ENCODE data around the gene SORCS3. TPM values are rescaled to one million over a fixed set of nuclear protein-coding genes. Genes with fewer than 3 reads are reported as not detected.

SORCS3 gene
- total and polyA plus RNA-seq, 2 of the 4 experiments (the other 2 are of a cell fraction): not detected

DNA sequence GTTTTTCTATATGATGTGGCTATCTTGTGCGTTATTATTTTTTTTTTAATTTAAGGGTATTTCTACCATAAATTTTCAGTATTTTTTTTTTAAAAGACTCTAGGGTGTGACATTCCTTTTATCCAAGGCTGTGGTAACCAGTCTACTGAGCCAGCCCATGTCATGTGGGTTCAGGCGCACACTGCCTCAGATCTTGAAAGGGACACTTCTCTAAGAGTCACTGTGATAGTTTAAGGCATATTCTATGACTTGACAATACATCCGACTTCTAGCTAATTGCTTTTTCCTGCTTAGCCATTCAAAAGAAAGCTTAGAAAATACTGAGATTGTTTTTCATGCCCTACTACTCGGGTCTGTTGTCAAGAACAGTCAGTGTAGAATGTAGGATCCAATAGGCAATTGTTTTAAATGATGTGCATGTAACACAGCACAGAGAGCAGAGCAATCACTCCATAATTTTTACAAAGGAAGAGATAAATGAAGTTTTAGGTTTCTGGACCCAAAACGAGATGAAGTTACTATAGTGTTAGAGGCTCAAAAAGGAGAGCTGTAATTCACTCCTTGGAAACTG, 263.7 kb downstream of the SORCS3 start:
- Histone ChIP-seq H3K27ac (ENCODE audit: insufficient read depth, low read length) (no peak overlapping the region), H3K27me3 (ENCODE audit: control insufficient read depth, insufficient read depth, low read length) (no peaks in the 10 kb centered on the region), H3K4me3 (ENCODE audit: insufficient read depth, low read depth, low read length) (no peak overlapping the region), H4K20me1 (ENCODE audit: insufficient read depth, low read length) (no peaks in the 10 kb centered on the region), H4K8ac (ENCODE audit: low read depth in 2 of 2, low read length in 2 of 2) (no peak overlapping the region), H3K36me3 (ENCODE audit: control insufficient read depth, insufficient read depth, low read length) (no peaks in the 10 kb centered on the region), H2BK120ac (ENCODE audit: low read depth, low read length) (no peak overlapping the region), H2AK9ac (replicated peaks; ENCODE audit: low read depth, low read length, poor library complexity) (no peak overlapping the region), H3K9me3 (ENCODE audit: control insufficient read depth, insufficient read depth, low read length) (peaks cover 14% of the 10 kb centered on the region), H4K5ac (ENCODE audit: low read depth, low read length) (no peak overlapping the region), H2AK5ac (ENCODE audit: low read depth, low read length) (no peak overlapping the region), H3K23ac (ENCODE audit: low read depth, low read length) (no peak overlapping the region), H2BK5ac (ENCODE audit: low read depth, low read length, poor library complexity, severe bottlenecking) (no peak overlapping the region), H3K4me2 (ENCODE audit: low read depth, low read length) (no peak overlapping the region), H3K4ac (ENCODE audit: low read depth, low read length) (no peak overlapping the region), H3K56ac (ENCODE audit: extremely low read depth, insufficient read depth, low read length) (no peak overlapping the region), H2AFZ (replicated peaks; ENCODE audit: low read length, poor library complexity) (no peak overlapping the region), H4K91ac (ENCODE audit: insufficient read depth, low read depth, low read length) (no peak overlapping the region), H3K18ac (ENCODE audit: low read depth, low read length) (no peak overlapping the region), H3K4me1 (ENCODE audit: control insufficient read depth, insufficient read depth, low read length) (no peaks in the 10 kb centered on the region), H3K14ac (replicated peaks; ENCODE audit: low read depth, low read length) (no peak overlapping the region), H2BK15ac (ENCODE audit: low read depth, low read length) (no peak overlapping the region), H2BK20ac (ENCODE audit: low read depth, low read length) (no peak overlapping the region), H3K79me1 (ENCODE audit: low read depth in 1 of 2, low read length in 2 of 2) (no peaks in the 10 kb centered on the region), H3K9ac (ENCODE audit: low read depth, low read length) (no peak overlapping the region), H3K9me1 (ENCODE audit: insufficient read depth, low read length) (no peaks in the 10 kb centered on the region)
- POLR2A ChIA-PET (ENCODE audit: unreplicated experiment): no interaction called here
- intact Hi-C loops (cut with micrococcal nuclease): no loop called here
- no TSS peak for BruUV-seq (replicated peaks)
- WGBS, 2 experiments (ENCODE audit: extremely low coverage in 2 of 2, insufficient read length in 1 of 2): no CpG with 5 or more reads among the region's 5 CpGs
- CTCF ChIA-PET: no interaction called here
- in situ Hi-C loops (cut with MboI; ENCODE audit: low sequenced_read_pairs): no loop called here
- TF ChIP-seq RAD21 (IDR thresholded peaks at IDR 0.05; ENCODE audit: low read length) (no peak), BHLHE40 (IDR thresholded peaks at IDR 0.05; ENCODE audit: low read depth, low read length) (no peak), MXI1 (IDR thresholded peaks at IDR 0.05; ENCODE audit: borderline replicate concordance, low read depth, low read length) (no peak), CEBPB (IDR thresholded peaks at IDR 0.05; ENCODE audit: low read depth, low read length) (no peak), MAZ (IDR thresholded peaks at IDR 0.05; ENCODE audit: borderline replicate concordance, low read depth, low read length) (no peak), FOS (IDR thresholded peaks at IDR 0.05; ENCODE audit: low read depth, low read length) (no peak), RCOR1 (IDR thresholded peaks at IDR 0.05; ENCODE audit: insufficient replicate concordance, low read length) (no peak), RFX5 (IDR thresholded peaks at IDR 0.05; ENCODE audit: low read depth, low read length) (no peak), SMC3 (IDR thresholded peaks at IDR 0.05; ENCODE audit: low read depth, low read length) (no peak), NFE2L2 (IDR thresholded peaks at IDR 0.05; ENCODE audit: low read depth, low read length) (no peak), MAFK (IDR thresholded peaks at IDR 0.05; ENCODE audit: low read depth, low read length) (no peak), CHD1 (IDR thresholded peaks at IDR 0.05; ENCODE audit: low read depth, low read length) (no peak)
- TF ChIP-seq, protein P1, sequence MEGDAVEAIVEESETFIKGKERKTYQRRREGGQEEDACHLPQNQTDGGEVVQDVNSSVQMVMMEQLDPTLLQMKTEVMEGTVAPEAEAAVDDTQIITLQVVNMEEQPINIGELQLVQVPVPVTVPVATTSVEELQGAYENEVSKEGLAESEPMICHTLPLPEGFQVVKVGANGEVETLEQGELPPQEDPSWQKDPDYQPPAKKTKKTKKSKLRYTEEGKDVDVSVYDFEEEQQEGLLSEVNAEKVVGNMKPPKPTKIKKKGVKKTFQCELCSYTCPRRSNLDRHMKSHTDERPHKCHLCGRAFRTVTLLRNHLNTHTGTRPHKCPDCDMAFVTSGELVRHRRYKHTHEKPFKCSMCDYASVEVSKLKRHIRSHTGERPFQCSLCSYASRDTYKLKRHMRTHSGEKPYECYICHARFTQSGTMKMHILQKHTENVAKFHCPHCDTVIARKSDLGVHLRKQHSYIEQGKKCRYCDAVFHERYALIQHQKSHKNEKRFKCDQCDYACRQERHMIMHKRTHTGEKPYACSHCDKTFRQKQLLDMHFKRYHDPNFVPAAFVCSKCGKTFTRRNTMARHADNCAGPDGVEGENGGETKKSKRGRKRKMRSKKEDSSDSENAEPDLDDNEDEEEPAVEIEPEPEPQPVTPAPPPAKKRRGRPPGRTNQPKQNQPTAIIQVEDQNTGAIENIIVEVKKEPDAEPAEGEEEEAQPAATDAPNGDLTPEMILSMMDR (conservative IDR thresholded peaks at IDR 0.05; ENCODE audit: low read depth, low read length): no peak
- TF ChIP-seq, protein P2, sequence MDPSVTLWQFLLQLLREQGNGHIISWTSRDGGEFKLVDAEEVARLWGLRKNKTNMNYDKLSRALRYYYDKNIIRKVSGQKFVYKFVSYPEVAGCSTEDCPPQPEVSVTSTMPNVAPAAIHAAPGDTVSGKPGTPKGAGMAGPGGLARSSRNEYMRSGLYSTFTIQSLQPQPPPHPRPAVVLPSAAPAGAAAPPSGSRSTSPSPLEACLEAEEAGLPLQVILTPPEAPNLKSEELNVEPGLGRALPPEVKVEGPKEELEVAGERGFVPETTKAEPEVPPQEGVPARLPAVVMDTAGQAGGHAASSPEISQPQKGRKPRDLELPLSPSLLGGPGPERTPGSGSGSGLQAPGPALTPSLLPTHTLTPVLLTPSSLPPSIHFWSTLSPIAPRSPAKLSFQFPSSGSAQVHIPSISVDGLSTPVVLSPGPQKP (IDR thresholded peaks at IDR 0.05; ENCODE audit: borderline replicate concordance, low read depth, low read length): no peak
- TF ChIP-seq, protein P3, sequence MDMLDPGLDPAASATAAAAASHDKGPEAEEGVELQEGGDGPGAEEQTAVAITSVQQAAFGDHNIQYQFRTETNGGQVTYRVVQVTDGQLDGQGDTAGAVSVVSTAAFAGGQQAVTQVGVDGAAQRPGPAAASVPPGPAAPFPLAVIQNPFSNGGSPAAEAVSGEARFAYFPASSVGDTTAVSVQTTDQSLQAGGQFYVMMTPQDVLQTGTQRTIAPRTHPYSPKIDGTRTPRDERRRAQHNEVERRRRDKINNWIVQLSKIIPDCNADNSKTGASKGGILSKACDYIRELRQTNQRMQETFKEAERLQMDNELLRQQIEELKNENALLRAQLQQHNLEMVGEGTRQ (IDR thresholded peaks at IDR 0.05; ENCODE audit: low read depth, low read length): no peak
- DNase-seq: no peak
- ATAC-seq (ENCODE audit: low read depth): no peak
- dilution Hi-C loops (cut with HindIII; ENCODE audit: low sequenced_read_pairs, unreplicated experiment): no loop called here

Data from IMR-90 (cell line).